ENCODE results near the gene UGT2B17. TPM values are rescaled to one million over a fixed set of nuclear protein-coding genes. Genes with fewer than 3 reads are reported as not detected.

UGT2B17 gene
- total RNA-seq, 1 donor, result not detected

GRCh38 chr4:68597482-68597881, 21.4 kb upstream of the UGT2B17 start:
- H3K4me3 ChIP-seq (ENCODE audit: low read depth, low read length), result no peak overlapping the region
- no peak for DNase-seq (ENCODE audit: low read depth)
- TF ChIP-seq CTCF (IDR thresholded peaks at IDR 0.05; ENCODE audit: insufficient read depth, low read depth, low read length), result no peak

GRCh38 chr4:68594678-68595077, 18.6 kb upstream of the UGT2B17 start:
- DNase-seq (ENCODE audit: low read depth), result no peak
- H3K4me3 ChIP-seq (ENCODE audit: low read depth, low read length), result no peak overlapping the region
- no peak for TF ChIP-seq CTCF (IDR thresholded peaks at IDR 0.05; ENCODE audit: insufficient read depth, low read depth, low read length)

GRCh38 chr4:68593112-68593511, 17.0 kb upstream of the UGT2B17 start:
- TF ChIP-seq CTCF (IDR thresholded peaks at IDR 0.05; ENCODE audit: insufficient read depth, low read depth, low read length), result no peak
- no peak for DNase-seq (ENCODE audit: low read depth)
- H3K4me3 ChIP-seq (ENCODE audit: low read depth, low read length), result no peak overlapping the region

GRCh38 chr4:68592673-68593072, 16.6 kb upstream of the UGT2B17 start:
- H3K4me3 ChIP-seq (ENCODE audit: low read depth, low read length), result no peak overlapping the region
- TF ChIP-seq CTCF (IDR thresholded peaks at IDR 0.05; ENCODE audit: insufficient read depth, low read depth, low read length), result no peak
- DNase-seq (ENCODE audit: low read depth), result no peak

- no peak for DNase-seq (ENCODE audit: low read depth)
- no peak overlapping the region for H3K4me3 ChIP-seq (ENCODE audit: low read depth, low read length)
- TF ChIP-seq CTCF (IDR thresholded peaks at IDR 0.05; ENCODE audit: insufficient read depth, low read depth, low read length), result no peak
These were observed 15.1 kb upstream of the UGT2B17 start for GRCh38 chr4:68591204-68591603.

GRCh38 chr4:68589790-68590189, 13.7 kb upstream of the UGT2B17 start:
- H3K4me3 ChIP-seq (ENCODE audit: low read depth, low read length), result no peak overlapping the region
- TF ChIP-seq CTCF (IDR thresholded peaks at IDR 0.05; ENCODE audit: insufficient read depth, low read depth, low read length), result no peak
- DNase-seq (ENCODE audit: low read depth), result no peak

GRCh38 chr4:68582339-68582717, 6.2 kb upstream of the UGT2B17 start:
- no peak for DNase-seq (ENCODE audit: low read depth)
- TF ChIP-seq CTCF (IDR thresholded peaks at IDR 0.05; ENCODE audit: insufficient read depth, low read depth, low read length), result no peak

More at GRCh38 chr4:68582339-68582717, 6.2 kb upstream of the UGT2B17 start:
- no peak overlapping the region for H3K4me3 ChIP-seq (ENCODE audit: low read depth, low read length)

Data from fibroblast of villous mesenchyme (primary cell).